NCI-H446 (cell line): Measurements from ENCODE around the gene HDAC4.

ENCODE experiments used
- DNase-seq, 2 experiments: peaks; one replicate each; lab custom pipeline; 2025; lab: John Stamatoyannopoulos, UW

Gene HDAC4

GRCh38 chr2:239155806-239156480 lies 244.9 kb downstream of the HDAC4 start:
- DNase-seq: no peak

- no peak for DNase-seq
Observed at GRCh38 chr2:239154971-239155805, 245.6 kb downstream of the HDAC4 start.

GRCh38 chr2:239153806-239154591 lies 246.8 kb downstream of the HDAC4 start:
- no peak for DNase-seq

GRCh38 chr2:239152916-239153305 lies 247.9 kb downstream of the HDAC4 start:
- no peak for DNase-seq

GRCh38 chr2:239152239-239152915 lies 248.4 kb downstream of the HDAC4 start:
- DNase-seq: no peak

- DNase-seq: no peak
Observed at GRCh38 chr2:239151201-239152131, 249.4 kb downstream of the HDAC4 start.

GRCh38 chr2:239150125-239151011 lies 250.5 kb downstream of the HDAC4 start:
- DNase-seq: no peak

GRCh38 chr2:239149501-239149900 lies 251.3 kb downstream of the HDAC4 start:
- no peak for DNase-seq

GRCh38 chr2:239148495-239149200 lies 252.2 kb downstream of the HDAC4 start:
- no peak for DNase-seq

GRCh38 chr2:239147376-239147775 lies 253.4 kb downstream of the HDAC4 start:
- DNase-seq: no peak

- no peak for DNase-seq
Observed at GRCh38 chr2:239146741-239147181, 254.1 kb downstream of the HDAC4 start.

- DNase-seq: no peak
Observed at GRCh38 chr2:239146011-239146641, 254.7 kb downstream of the HDAC4 start.

GRCh38 chr2:239145601-239146000 lies 255.2 kb downstream of the HDAC4 start:
- DNase-seq: no peak

- no peak for DNase-seq
Observed at GRCh38 chr2:239145106-239145505, 255.7 kb downstream of the HDAC4 start.

GRCh38 chr2:239144713-239144999 lies 256.2 kb downstream of the HDAC4 start:
- DNase-seq: no peak

GRCh38 chr2:239143858-239144712 lies 256.7 kb downstream of the HDAC4 start:
- peak in 1 of 2 experiments; percentile 39 for DNase-seq

GRCh38 chr2:239142806-239143205 lies 258.0 kb downstream of the HDAC4 start:
- no peak for DNase-seq

- no peak for DNase-seq
Observed at GRCh38 chr2:239142296-239142695, 258.5 kb downstream of the HDAC4 start.
